Uterus (tissue), 4 donors: ENCODE results near the gene KDELR1. TPM values are rescaled to one million over a fixed set of nuclear protein-coding genes. Genes with fewer than 3 reads are reported as not detected.
A peak's percentile ranks its signal among the peaks of the same experiment; 100 is the strongest.

Source experiments
- DNase-seq, 2 donors: peaks; one replicate each; pipeline ENCODE4 v3.0.0-alpha.2; 2019 to 2020
- H3K27ac ChIP-seq, 2 donors: fragments of 200-600 bp; sonication (generic); 1 replicate in 1 of 2; 2 replicates in 1 of 2; pipeline ENCODE4 v1.5.1; 2016 to 2018
- H3K27me3 ChIP-seq, 2 donors: fragments of 200-600 bp; sonication (generic); one replicate each; pipeline ENCODE4 v1.5.1; 2018 to 2019; ENCODE audit warnings: control low read depth in 1 of 2
- H3K36me3 ChIP-seq, 2 donors: fragments of 200-600 bp; sonication (generic); one replicate each; pipeline ENCODE4 v1.5.1; 2019; ENCODE audit warnings: control low read depth in 1 of 2
- H3K4me1 ChIP-seq, 2 donors: fragments of 200-600 bp; sonication (generic); one replicate each; pipeline ENCODE4 v1.5.1; 2018 to 2019; ENCODE audit warnings: control low read depth in 1 of 2
- H3K4me3 ChIP-seq, 2 donors: fragments of 200-600 bp; sonication (generic); 1 replicate in 1 of 2; 2 replicates in 1 of 2; pipeline ENCODE4 v1.5.1; 2018 to 2019; ENCODE audit warnings: mild to moderate bottlenecking in 1 of 2
- H3K9me3 ChIP-seq, 2 donors: fragments of 200-600 bp; sonication (generic); one replicate each; pipeline ENCODE4 v1.5.1; 2019; ENCODE audit warnings: control low read depth in 1 of 2
- CTCF ChIP-seq, 4 experiments: fragments of 200-600 bp in 2 of 4; fragments of 450-650 bp in 2 of 4; sonication (generic) in 2 of 4; IDR thresholded peaks; one replicate each; pipeline ENCODE4 v1.5.1; 2016 to 2019; ENCODE audit warnings: antibody characterized with exemption in 4 of 4, mild to moderate bottlenecking in 2 of 4, moderate library complexity in 1 of 4
- POLR2A ChIP-seq, 2 donors: fragments of 450-650 bp; IDR thresholded peaks; one replicate each; pipeline ENCODE4 v1.6.1; 2016; ENCODE audit warnings: antibody characterized with exemption in 2 of 2, mild to moderate bottlenecking in 1 of 2, moderate library complexity in 1 of 2
- intact Hi-C: fragments of 100-400 bp; cut with DNase I; formaldehyde crosslinking; loops from one replicate; pipeline ENCODE4 v1.15.1; 2023; ENCODE audit warnings: low total_unique reads
- total RNA-seq, 4 donors: library from RNA; depleted of rRNA in 3 of 4; stranded (reverse); fragments of >200 nt in 3 of 4; gene quantifications; one replicate each; pipeline versions ENCODE4 v1.1.0 to v1.2.4, GENCODE V29; 2014 to 2023
- donor health status: DM: yes; HTN: yes; CAD: no.

The KDELR1 gene
- total RNA-seq, 4 donors from 2014 or later: 58.5 to 137 (median 89.3) TPM

- no peak overlapping the region for H3K4me3 ChIP-seq
- DNase-seq: peak in 1 of 2 donors; percentile 39
- TF ChIP-seq POLR2A (IDR thresholded peaks at IDR 0.05) (no peak), CTCF (IDR thresholded peaks at IDR 0.05) (peak; percentile 32 to 53 (median 42))
- H3K27me3 ChIP-seq: no peaks in the 10 kb centered on the region
- H3K27ac ChIP-seq: no peak overlapping the region
- H3K9me3 ChIP-seq: no peaks in the 10 kb centered on the region
- intact Hi-C loops: no loop called here
- no peaks in the 10 kb centered on the region for H3K4me1 ChIP-seq
- H3K36me3 ChIP-seq: no peaks in the 10 kb centered on the region
Observed at GRCh38 chr19:48351341-48351752, 40.0 kb downstream of the KDELR1 start.

GRCh38 chr19:48350856-48351255 is 40.5 kb downstream of the KDELR1 start:
- DNase-seq: no peak
- Histone ChIP-seq H3K36me3 (no peaks in the 10 kb centered on the region), H3K27me3 (no peaks in the 10 kb centered on the region), H3K4me3 (no peak overlapping the region), H3K27ac (no peak overlapping the region), H3K4me1 (no peaks in the 10 kb centered on the region), H3K9me3 (no peaks in the 10 kb centered on the region)
- TF ChIP-seq CTCF (IDR thresholded peaks at IDR 0.05): no peak
- no peak for TF ChIP-seq POLR2A (IDR thresholded peaks at IDR 0.05)
- intact Hi-C loops: no loop called here

DNA sequence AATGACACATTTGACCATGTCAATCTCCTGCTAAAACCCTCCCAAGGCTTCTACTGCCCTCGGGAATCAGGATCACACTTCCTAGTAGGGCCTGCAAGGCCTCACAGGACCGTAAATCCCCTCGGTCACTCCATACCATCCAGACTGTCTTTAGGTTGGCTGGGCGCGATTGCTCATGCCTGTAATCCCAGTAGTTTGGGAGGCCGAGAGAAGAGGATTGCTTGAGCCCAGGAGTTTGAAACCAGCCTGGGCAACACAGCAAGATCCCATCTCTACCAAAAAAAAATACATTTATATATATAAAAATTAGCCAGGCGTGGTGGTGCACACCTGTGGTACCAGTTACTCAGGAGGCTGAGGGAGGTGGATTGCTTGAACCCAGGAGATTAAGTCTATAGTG is 42.6 kb downstream of the KDELR1 start:
- intact Hi-C loops: no loop called here
- no peak for DNase-seq
- no peaks in the 10 kb centered on the region for H3K4me1 ChIP-seq
- H3K36me3 ChIP-seq: no peaks in the 10 kb centered on the region
- TF ChIP-seq POLR2A (IDR thresholded peaks at IDR 0.05) (no peak), CTCF (IDR thresholded peaks at IDR 0.05) (no peak)
- no peaks in the 10 kb centered on the region for H3K9me3 ChIP-seq
- no peak overlapping the region for H3K4me3 ChIP-seq
- H3K27me3 ChIP-seq: no peaks in the 10 kb centered on the region
- H3K27ac ChIP-seq: no peak overlapping the region

GRCh38 chr19:48348045-48348444 is 43.3 kb downstream of the KDELR1 start:
- H3K36me3 ChIP-seq: no peaks in the 10 kb centered on the region

GRCh38 chr19:48346191-48346590 is 45.2 kb downstream of the KDELR1 start:
- no peaks in the 10 kb centered on the region for H3K4me1 ChIP-seq
- DNase-seq: no peak
- no peaks in the 10 kb centered on the region for H3K36me3 ChIP-seq
- H3K4me3 ChIP-seq: no peak overlapping the region
- no peaks in the 10 kb centered on the region for H3K27me3 ChIP-seq
- TF ChIP-seq CTCF (IDR thresholded peaks at IDR 0.05): no peak
- TF ChIP-seq POLR2A (IDR thresholded peaks at IDR 0.05): no peak
- H3K27ac ChIP-seq: no peak overlapping the region
- intact Hi-C loops: no loop called here
- H3K9me3 ChIP-seq: no peaks in the 10 kb centered on the region

More at GRCh38 chr19:48348045-48348444, 43.3 kb downstream of the KDELR1 start:
- no peaks in the 10 kb centered on the region for H3K9me3 ChIP-seq
- no peak overlapping the region for H3K4me3 ChIP-seq
- H3K4me1 ChIP-seq: no peaks in the 10 kb centered on the region
- no peak for DNase-seq
- intact Hi-C loops: no loop called here
- TF ChIP-seq CTCF (IDR thresholded peaks at IDR 0.05) (no peak), POLR2A (IDR thresholded peaks at IDR 0.05) (no peak)
- H3K27me3 ChIP-seq: no peaks in the 10 kb centered on the region
- no peak overlapping the region for H3K27ac ChIP-seq
